HEK293T (cell line): Measurements from ENCODE around the gene PRKCH.

Source experiments
- CTCF ChIA-PET: fragments of 350-600 bp; formaldehyde crosslinking; extraction: SDS; loops from one replicate; lab custom pipeline; 2021; ENCODE audit warnings: antibody characterized with exemption, inconsistent platforms; lab: Yijun Ruan, JAX
- POLR2A ChIA-PET: fragments of 350-600 bp; formaldehyde crosslinking; extraction: SDS; loops from one replicate; lab custom pipeline; 2020; ENCODE audit warnings: antibody characterized with exemption, inconsistent platforms; lab: Yijun Ruan, JAX
- DNase-seq: peaks from one replicate; pipeline ENCODE4 v3.0.0; 2012; ENCODE audit warnings: mixed read lengths; ENCODE audit errors: extremely low spot score
- ARNT ChIP-seq: fragments of 450-650 bp; IDR thresholded peaks from 2 replicates; pipeline ENCODE4 v1.6.1; 2017; ENCODE audit warnings: mild to moderate bottlenecking
- BHLHE40 ChIP-seq: fragments of 450-650 bp; IDR thresholded peaks from 2 replicates; pipeline ENCODE4 v1.6.1; 2016; ENCODE audit warnings: mild to moderate bottlenecking, moderate library complexity, borderline replicate concordance
- CTBP1 ChIP-seq: fragments of 450-650 bp; IDR thresholded peaks from 2 replicates; pipeline ENCODE4 v1.6.1; 2016; ENCODE audit warnings: borderline replicate concordance
- ELF4 ChIP-seq: fragments of 450-650 bp; IDR thresholded peaks from 2 replicates; pipeline ENCODE4 v1.6.1; 2017; ENCODE audit warnings: antibody characterized with exemption
- FOXA1 ChIP-seq: fragments of 450-650 bp; IDR thresholded peaks from 2 replicates; pipeline ENCODE4 v1.6.1; 2016; ENCODE audit warnings: mild to moderate bottlenecking
- FOXK2 ChIP-seq: fragments of 450-650 bp; IDR thresholded peaks from 2 replicates; pipeline ENCODE4 v1.6.1; 2016; ENCODE audit warnings: mild to moderate bottlenecking
- FOXM1 ChIP-seq: fragments of 450-650 bp; IDR thresholded peaks from 2 replicates; pipeline ENCODE4 v1.6.1; 2017; ENCODE audit warnings: mild to moderate bottlenecking, borderline replicate concordance
- HDGF ChIP-seq: fragments of 450-650 bp; IDR thresholded peaks from 2 replicates; pipeline ENCODE4 v1.6.1; 2017; ENCODE audit warnings: antibody characterized with exemption, borderline replicate concordance
- L3MBTL2 ChIP-seq: fragments of 450-650 bp; conservative IDR thresholded peaks from 2 replicates; pipeline ENCODE4 v1.6.1; 2016; ENCODE audit warnings: mild to moderate bottlenecking
- LEF1 ChIP-seq: fragments of 450-650 bp; IDR thresholded peaks from 2 replicates; pipeline ENCODE4 v1.6.1; 2017; ENCODE audit warnings: mild to moderate bottlenecking, borderline replicate concordance
- NFRKB ChIP-seq: fragments of 450-650 bp; IDR thresholded peaks from 2 replicates; pipeline ENCODE4 v1.6.1; 2016; ENCODE audit warnings: mild to moderate bottlenecking, moderate library complexity
- SP1 ChIP-seq: fragments of 450-650 bp; IDR thresholded peaks from 2 replicates; pipeline ENCODE4 v1.6.1; 2017
- SUZ12 ChIP-seq: fragments of 450-650 bp; IDR thresholded peaks from 2 replicates; pipeline ENCODE4 v1.6.1; 2016; ENCODE audit warnings: mild to moderate bottlenecking
- TARDBP ChIP-seq: fragments of 450-650 bp; IDR thresholded peaks from 2 replicates; pipeline ENCODE4 v1.6.1; 2016
- ZNF384 ChIP-seq: fragments of 450-650 bp; IDR thresholded peaks from 2 replicates; pipeline ENCODE4 v1.6.1; 2016
- TF ChIP-seq, protein P1 (sequence below): fragments of 450-650 bp; IDR thresholded peaks from 2 replicates; pipeline ENCODE4 v1.6.1; 2016

The PRKCH gene

GRCh38 chr14:61344437-61345150, 23.2 kb downstream of the PRKCH start:
- TF ChIP-seq SP1, result no peak
- no peak for TF ChIP-seq NFRKB
- TF ChIP-seq FOXM1, result no peak
- TF ChIP-seq ELF4, result no peak
- TF ChIP-seq FOXK2, result no peak
- TF ChIP-seq ZNF384, result no peak
- POLR2A ChIA-PET, result no interaction called here
- CTCF ChIA-PET, result no interaction called here
- no peak for DNase-seq

- no peak for TF ChIP-seq TARDBP
- TF ChIP-seq FOXK2, result no peak
- TF ChIP-seq, protein P1, sequence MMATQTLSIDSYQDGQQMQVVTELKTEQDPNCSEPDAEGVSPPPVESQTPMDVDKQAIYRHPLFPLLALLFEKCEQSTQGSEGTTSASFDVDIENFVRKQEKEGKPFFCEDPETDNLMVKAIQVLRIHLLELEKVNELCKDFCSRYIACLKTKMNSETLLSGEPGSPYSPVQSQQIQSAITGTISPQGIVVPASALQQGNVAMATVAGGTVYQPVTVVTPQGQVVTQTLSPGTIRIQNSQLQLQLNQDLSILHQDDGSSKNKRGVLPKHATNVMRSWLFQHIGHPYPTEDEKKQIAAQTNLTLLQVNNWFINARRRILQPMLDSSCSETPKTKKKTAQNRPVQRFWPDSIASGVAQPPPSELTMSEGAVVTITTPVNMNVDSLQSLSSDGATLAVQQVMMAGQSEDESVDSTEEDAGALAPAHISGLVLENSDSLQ, result no peak
- TF ChIP-seq SP1, result no peak
- TF ChIP-seq SUZ12, result no peak
- TF ChIP-seq LEF1, result no peak
- TF ChIP-seq ELF4, result no peak
- no peak for TF ChIP-seq CTBP1
- TF ChIP-seq HDGF, result no peak
- no peak for TF ChIP-seq FOXM1
- TF ChIP-seq NFRKB, result no peak
- no peak for TF ChIP-seq FOXA1
- no peak for TF ChIP-seq BHLHE40
- no peak for TF ChIP-seq ARNT
- TF ChIP-seq ZNF384, result no peak
- TF ChIP-seq L3MBTL2, result no peak
- DNase-seq, result no peak
- ChIA-PET CTCF (no interaction called here), POLR2A (no interaction called here)
Observed at GRCh38 chr14:61345151-61345482, 23.7 kb downstream of the PRKCH start.

DNA sequence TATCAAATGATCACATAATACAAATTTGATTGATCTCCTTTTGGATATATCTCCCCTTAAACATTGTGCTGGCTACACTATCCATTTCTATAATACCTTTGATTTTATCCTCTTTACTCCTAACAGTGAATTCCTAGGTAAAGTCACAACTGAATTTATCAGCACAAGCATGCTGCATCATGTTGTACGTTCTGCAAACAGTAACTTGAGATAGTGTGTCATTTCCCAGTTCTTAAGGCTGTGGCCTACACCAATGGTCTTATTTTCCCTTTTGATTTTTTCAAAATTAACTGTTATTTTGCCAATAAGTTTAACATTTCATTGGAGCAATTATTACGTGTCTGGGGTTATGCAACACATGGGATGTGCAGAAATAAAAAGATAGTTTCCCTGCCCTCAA, 24.8 kb downstream of the PRKCH start:
- TF ChIP-seq L3MBTL2 (no peak), CTBP1 (no peak), TARDBP (no peak), HDGF (no peak), FOXK2 (no peak), NFRKB (no peak), FOXM1 (no peak), ZNF384 (no peak), BHLHE40 (no peak), SUZ12 (no peak)
- TF ChIP-seq, protein P1, result no peak
- no peak for DNase-seq
- ChIA-PET CTCF (interaction anchor here (0.6 kb wide), 1 partner anchor 117 kb away, joined by 3 read pairs; no protein-coding TSS in a partner anchor), POLR2A (no interaction called here)

- ChIA-PET POLR2A (no interaction called here), CTCF (no interaction called here)
- no peak for DNase-seq
- no peak for TF ChIP-seq ZNF384
- no peak for TF ChIP-seq SUZ12
- no peak for TF ChIP-seq FOXK2
- TF ChIP-seq BHLHE40, result no peak
- TF ChIP-seq ARNT, result no peak
- no peak for TF ChIP-seq SP1
- no peak for TF ChIP-seq LEF1
- no peak for TF ChIP-seq ELF4
- no peak for TF ChIP-seq FOXA1
- no peak for TF ChIP-seq FOXM1
- no peak for TF ChIP-seq L3MBTL2
- TF ChIP-seq HDGF, result no peak
- TF ChIP-seq TARDBP, result no peak
- TF ChIP-seq CTBP1, result no peak
- TF ChIP-seq, protein P1, result no peak
Observed at GRCh38 chr14:61346793-61347192, 25.4 kb downstream of the PRKCH start.

GRCh38 chr14:61347826-61348443, 26.6 kb downstream of the PRKCH start:
- ChIA-PET CTCF (no interaction called here), POLR2A (no interaction called here)
- DNase-seq, result no peak
- TF ChIP-seq ZNF384, result no peak
- no peak for TF ChIP-seq ELF4
- TF ChIP-seq SP1, result no peak
- TF ChIP-seq HDGF, result no peak
- TF ChIP-seq BHLHE40, result no peak
- TF ChIP-seq NFRKB, result no peak
- TF ChIP-seq CTBP1, result no peak
- TF ChIP-seq FOXK2, result no peak
- no peak for TF ChIP-seq L3MBTL2
- no peak for TF ChIP-seq LEF1
